NOMO-1 treated with DMSO at 0.1 percent for 48 hours (cell line): ENCODE results near the gene CRYBA2.

ENCODE experiments used
- DNase-seq: peaks from one replicate; lab custom pipeline; 2025; ENCODE audit not compliant: unreplicated experiment; lab: John Stamatoyannopoulos, UW

Gene CRYBA2

GRCh38 chr2:218993345-218994315 is at the start of gene CRYBA2:
Gene CRYBA2 (minus strand): TSS chr2:218993422. CDS start chr2:218993176, 246 bp downstream.
- DNase-seq: no peak

- DNase-seq: no peak
Observed at GRCh38 chr2:219042750-219043149, 49.5 kb upstream of the CRYBA2 start.

GRCh38 chr2:219042157-219042556 is 48.9 kb upstream of the CRYBA2 start:
- no peak for DNase-seq

- DNase-seq: no peak
Observed at GRCh38 chr2:219041252-219041651, 48.0 kb upstream of the CRYBA2 start, which contains the start of gene CFAP65. Gene CFAP65 (minus strand): TSS chr2:219041516. CDS start chr2:219039048, 2,468 bp downstream.

- no peak for DNase-seq
Observed at GRCh38 chr2:219038600-219038999, 45.4 kb upstream of the CRYBA2 start.

GRCh38 chr2:219037783-219038499 is 44.7 kb upstream of the CRYBA2 start:
- DNase-seq: no peak

- no peak for DNase-seq
Observed at GRCh38 chr2:219035942-219036341, 42.7 kb upstream of the CRYBA2 start.

- DNase-seq: no peak
Observed at GRCh38 chr2:219034823-219035222, 41.6 kb upstream of the CRYBA2 start.

GRCh38 chr2:219032051-219032745 is 39.0 kb upstream of the CRYBA2 start:
- DNase-seq: no peak

- no peak for DNase-seq
Observed at GRCh38 chr2:219031005-219031738, 38.0 kb upstream of the CRYBA2 start.

- DNase-seq: no peak
Observed at GRCh38 chr2:219030177-219030940, 37.1 kb upstream of the CRYBA2 start.

GRCh38 chr2:219029829-219030165 is 36.6 kb upstream of the CRYBA2 start:
- DNase-seq: peak; percentile 57

GRCh38 chr2:219028996-219029828 is 36.0 kb upstream of the CRYBA2 start:
- no peak for DNase-seq

GRCh38 chr2:219028141-219028540 is 34.9 kb upstream of the CRYBA2 start:
- DNase-seq: no peak

GRCh38 chr2:219027511-219028055 is 34.4 kb upstream of the CRYBA2 start:
- no peak for DNase-seq

- no peak for DNase-seq
Observed at GRCh38 chr2:219026946-219027345, 33.7 kb upstream of the CRYBA2 start.

GRCh38 chr2:219025637-219026585 is 32.7 kb upstream of the CRYBA2 start:
- no peak for DNase-seq

GRCh38 chr2:219024059-219024458 is 30.8 kb upstream of the CRYBA2 start:
- DNase-seq: no peak
